Measurements from ENCODE around the gene PRKCA.

The PRKCA gene

DNA sequence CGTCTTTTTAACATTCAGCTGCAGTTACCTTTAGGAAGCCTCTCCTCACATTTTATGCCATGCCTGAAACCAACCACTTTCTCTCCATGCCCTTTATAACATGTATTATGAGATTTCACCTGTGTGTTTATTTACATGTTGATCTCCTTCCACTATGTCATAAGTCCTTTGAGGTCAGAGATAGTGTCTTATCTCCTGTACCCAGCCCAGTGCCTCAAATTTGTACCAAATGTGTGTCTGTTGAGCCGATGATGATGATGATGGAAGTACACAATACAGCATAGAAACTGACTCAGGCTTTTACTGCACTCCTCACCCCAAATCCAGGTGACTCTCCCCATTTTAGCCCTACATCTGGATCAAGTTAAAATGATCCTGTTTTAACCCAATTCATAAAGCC is 353.0 kb downstream of the PRKCA start:
- no peak for DNase-seq (ENCODE audit: low spot score)

DNA sequence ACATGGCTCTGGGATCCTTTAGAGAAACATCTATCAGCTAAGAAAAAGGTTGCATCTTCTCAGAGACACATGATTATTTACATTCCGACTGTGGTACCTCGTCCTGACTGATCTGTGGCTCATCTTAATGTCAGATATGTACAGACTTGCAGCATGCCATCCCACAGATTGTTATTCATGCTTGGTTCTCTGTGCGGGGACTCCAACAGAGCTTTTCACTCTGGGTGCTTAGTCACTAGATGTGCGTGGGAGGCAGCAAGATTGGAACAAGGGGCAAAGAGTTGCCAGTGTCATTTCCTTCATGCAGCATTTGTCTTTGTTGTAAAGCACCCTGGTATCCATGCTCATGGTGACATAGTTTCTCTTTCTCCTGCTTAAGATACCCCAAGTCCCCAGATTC is 353.4 kb downstream of the PRKCA start:
- DNase-seq (ENCODE audit: low spot score): no peak

DNA sequence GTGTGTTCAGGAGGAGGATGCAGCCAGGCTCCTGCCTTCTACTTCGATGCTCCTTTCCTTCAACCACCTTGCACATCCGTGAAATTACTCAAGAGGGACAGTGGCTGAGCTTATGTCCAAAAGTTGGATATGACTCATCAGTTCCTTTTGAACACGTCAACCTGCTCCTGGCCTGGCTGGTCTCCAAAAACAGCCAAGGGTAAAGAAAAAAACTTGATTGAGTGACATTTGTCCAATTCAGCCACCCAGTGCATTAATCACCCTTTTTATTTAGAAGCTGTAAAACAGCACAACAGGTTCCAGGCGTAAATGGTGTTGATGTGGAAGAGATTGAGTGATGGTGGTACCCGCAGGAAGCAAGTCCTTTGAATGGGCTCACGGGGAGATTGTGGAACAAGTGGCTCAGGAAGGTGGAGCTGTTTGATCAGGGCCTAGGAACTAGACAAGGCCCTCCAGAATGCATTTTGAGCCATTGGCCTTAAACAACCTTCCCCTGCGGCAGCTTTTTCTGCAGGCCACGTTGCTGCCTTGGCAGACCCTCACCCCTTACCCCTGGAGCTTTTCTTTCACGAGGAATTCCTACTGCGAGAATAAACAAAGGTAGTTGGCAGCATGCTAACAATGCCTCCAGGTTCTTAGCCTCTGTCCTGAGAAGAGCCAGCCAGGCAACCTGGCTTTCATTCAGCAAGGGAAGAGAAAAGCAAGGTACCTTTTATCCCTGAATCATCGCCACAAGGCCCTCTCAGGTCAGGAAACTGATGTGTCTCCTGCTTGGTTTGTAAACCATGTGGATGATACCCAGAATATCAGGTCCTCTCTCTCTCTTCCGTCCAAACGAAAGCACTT is 359.2 kb downstream of the PRKCA start:
- DNase-seq (ENCODE audit: low spot score): no peak

DNA sequence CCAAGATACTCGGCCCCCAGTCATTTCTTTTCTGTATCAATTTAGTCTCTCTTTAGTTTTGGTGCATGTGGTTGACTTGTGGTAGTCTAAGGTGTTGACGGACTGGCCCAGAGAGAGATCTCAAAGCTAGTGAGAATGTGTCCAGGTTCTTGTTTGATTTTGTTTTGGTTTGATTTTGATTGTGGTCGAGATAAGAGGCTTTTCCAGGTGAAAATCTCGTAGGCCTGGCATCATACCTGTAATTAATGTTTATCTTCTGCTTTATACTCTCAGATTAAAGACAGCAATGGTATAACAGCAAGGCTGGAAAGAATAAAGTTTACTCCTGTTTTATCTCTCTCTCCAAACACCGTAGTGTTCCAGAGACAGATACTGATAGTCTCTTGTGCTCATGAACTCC is 360.1 kb downstream of the PRKCA start:
- DNase-seq (ENCODE audit: low spot score): no peak

DNA sequence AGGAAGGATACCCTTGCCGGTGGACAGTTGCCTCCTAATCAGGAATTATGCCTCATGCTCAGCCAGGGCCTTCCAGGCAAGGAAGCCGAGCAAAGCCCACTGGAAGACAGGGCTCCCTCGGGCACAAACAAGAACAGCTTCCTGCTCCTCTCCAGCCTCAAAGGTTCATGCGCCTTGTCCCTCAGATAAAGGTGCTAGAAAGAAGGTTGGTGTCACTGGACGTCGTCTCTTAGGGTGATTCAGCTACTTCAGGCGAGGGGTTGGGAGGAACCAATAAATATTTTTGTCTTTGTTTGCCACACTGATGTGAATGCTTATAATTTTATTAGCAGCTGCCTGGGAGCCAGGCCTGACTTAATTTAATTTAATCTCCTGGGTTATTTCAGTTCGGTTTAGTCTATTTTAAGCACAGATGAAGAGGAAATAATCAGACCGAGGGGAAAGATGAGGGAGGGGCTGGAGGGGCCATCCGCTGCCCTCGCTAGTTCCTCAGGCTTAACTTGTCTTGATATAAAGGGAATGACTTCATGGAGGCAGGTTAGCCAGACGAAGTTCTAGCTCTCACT is 360.7 kb downstream of the PRKCA start:
- DNase-seq (ENCODE audit: low spot score): no peak

DNA sequence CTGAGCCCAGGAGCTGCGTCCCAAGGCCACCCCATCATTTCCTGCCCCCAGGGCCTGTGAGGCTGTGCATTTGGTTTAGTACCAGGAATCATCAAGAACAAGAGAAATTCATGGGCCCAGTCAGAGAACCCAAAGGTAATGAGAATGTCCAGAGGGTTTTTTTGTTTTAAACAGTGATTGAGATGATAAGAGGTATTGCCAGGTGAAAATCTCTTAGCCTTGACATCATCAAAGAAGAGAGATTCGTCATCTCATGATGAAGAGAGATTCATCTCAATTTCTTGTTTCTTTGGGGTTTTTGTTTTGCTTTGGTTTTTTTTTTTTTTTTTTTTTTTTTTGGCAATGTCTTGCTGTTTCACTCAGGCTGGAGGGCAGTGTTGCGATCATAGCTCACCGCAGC is 361.9 kb downstream of the PRKCA start:
- no peak for DNase-seq (ENCODE audit: low spot score)

DNA sequence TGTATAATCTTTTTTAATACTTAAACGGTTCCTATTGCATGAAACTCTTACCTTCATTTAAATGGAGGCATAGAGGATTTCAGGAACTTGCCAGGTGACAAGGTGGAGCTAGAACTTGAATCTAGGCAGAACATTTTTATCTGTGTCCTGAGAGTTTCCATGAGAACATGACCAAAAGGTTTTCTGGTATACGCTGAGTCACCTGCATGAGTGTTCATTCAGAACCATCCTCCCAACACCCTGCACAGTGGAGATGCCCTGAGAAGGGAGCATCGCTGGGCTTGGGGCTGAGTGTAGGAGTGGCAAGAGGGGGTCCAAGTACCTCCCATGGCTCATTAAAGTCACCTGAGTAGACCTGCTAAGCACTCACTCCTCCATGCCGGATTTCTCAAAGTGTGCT is 362.8 kb downstream of the PRKCA start:
- no peak for DNase-seq (ENCODE audit: low spot score)

DNA sequence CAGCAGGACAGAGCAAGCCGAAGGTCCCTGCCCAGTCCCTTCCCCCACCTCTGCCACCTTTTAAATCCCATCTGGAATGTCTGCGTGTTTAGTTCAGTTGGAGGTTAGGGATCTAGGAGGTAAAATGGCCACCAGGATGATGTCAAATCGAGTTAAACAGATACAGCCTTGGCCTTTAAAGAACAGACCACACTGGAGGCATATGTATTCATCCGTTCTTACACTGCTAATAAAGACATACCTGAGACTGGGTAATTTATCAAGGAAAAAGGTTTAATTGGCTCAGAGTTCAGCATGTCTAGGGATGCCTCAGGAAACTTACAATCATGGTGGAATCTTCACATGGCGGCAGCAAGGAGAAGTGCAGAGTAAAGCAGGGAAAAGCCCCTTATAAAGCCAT is 364.7 kb downstream of the PRKCA start:
- DNase-seq (ENCODE audit: low spot score): no peak

DNA sequence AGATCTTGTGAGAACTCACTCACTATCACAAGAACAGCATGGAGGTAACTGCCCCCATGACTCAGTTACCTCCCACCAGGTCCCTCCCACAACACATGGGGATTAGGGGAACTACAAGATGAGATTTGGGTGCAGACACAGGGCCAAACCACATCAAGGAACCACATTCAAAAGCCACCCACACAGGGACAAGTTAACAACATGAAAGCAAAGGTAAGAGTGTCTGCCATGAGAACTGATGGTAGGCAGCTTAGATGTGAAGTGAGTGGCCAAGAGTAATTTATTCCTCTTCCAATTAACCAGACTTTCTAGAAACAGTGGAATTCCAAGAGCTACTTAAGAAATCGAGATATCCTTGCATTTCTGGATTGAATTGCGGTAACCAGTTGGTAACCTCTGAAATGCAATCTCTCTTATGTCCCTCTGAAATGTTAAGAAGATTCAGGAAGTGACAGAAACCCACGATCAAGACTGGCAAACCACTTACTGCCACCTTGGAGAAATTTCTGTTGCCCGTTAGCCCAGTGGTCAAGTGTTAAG is 365.1 kb downstream of the PRKCA start:
- DNase-seq (ENCODE audit: low spot score): no peak

DNA sequence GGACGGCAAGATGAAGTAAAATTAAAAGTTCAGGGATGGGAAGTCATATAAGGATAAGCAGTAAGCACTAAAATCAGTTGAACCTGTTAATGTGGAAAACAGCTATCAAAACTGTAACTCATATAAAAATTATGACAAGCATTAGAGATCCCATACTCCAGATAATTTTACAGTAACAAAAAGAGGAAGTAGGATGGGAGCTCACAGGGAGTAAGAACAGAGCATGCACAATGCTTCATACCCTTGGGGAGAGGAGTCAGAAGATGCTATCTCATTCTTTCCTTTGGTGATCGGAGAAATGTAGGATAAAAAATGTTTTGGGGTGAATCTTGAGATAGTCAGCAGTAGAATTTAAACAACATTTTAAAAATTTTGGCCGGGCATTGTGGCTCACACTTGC is 367.8 kb downstream of the PRKCA start:
- DNase-seq (ENCODE audit: low spot score): no peak

DNA sequence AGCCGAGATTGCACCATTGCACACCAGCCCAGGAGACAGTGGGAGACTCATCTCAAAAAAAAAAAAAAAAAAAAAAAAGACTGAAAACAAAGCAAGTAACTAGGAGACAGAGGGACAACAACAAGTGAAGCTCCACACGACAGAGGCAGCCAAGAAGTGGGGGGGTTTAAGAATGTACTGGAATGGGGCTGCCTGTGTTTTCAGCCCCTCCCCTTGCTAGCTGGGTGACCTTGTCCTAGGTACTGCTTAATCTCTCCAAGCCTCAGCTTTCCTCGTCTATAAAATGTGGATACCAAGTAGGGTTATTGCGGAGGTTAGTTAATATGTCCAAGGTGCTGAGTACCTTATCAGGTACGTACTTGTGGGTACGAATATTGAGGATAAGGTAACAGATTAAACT is 368.7 kb downstream of the PRKCA start:
- no peak for DNase-seq (ENCODE audit: low spot score)

DNA sequence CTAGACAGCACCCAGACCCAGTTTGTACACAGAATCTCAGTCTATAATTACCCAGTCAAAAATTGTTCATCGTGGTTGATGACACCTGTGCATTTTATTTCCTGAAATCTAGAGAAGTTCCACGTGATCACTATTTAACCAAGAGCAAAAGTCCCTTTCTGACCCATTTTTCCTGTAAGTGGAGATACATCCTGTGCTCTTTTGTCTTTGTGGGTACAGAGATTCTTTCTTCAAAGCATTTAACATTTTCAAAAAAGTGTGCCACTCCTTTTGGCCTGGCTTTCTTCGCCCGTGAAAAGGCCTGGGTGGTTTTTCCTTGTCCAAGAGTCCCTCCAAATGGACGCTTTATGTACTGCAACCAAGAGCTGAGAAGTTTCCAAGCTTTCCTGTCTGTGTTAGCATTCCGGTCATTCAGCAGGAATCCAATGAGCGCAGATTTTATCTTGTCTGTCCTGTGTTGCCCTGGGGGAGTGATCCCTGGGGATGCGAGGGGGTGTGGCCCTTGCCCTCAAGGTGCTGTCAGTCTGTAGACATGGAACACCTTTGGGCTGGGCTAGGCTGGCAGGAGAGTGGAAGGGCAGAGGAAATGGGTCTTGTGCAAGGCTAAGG is 371.4 kb downstream of the PRKCA start:
- no peak for DNase-seq (ENCODE audit: low spot score)

DNA sequence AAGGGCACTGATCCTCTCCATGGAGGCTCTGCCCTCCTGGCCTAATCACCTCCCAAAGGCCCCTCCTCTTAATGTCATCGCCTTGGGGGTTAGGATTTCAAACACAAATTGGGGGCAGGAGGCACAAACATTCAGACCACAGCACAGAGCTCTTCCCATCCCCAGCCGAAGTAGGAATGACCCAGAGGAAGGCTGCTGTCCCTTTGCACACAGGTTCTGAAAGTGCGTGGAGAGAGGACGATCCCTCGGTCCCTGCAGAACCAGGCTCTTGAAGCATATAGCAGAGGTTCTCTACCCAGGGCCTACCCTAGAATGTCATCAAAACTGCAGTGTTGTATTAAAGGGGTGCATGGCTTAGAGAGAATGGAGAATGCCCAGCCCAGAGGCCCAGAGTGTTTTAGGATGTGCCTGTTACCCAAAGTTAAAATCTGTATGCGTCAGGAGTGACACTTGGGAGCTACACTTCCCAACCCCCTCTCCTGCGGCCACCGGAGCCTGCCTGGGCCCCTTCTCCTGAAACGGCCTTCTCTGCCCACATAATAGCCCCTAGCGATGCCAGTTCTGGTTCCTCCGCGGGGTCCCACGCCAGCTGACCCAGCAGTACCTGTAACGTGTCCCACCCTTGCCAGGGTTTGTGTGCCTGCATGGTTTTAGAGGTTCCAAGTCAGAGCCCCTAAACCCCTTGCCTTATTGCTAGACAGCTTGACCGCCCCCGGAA is 373.0 kb downstream of the PRKCA start:
- DNase-seq (ENCODE audit: low spot score): no peak

DNA sequence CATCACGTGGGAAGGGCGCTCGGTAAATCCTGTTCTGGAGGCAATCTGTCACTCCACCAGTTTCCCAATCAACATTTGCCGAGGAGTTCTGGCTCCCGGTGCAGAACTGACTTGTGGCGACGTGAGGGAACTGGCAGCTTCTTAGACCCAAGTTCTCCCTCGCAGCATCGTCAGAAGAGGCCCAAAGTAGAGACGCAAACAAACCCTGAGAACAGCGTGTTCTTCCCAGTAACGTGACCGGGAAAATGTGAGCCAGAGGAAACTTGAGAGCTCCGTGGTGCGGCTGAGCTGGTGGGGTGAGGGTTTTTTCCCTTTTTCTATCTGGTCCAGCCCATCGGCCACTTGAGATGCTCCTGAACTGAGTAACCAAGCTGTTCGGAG is 373.6 kb downstream of the PRKCA start:
- DNase-seq (ENCODE audit: low spot score): no peak

DNA sequence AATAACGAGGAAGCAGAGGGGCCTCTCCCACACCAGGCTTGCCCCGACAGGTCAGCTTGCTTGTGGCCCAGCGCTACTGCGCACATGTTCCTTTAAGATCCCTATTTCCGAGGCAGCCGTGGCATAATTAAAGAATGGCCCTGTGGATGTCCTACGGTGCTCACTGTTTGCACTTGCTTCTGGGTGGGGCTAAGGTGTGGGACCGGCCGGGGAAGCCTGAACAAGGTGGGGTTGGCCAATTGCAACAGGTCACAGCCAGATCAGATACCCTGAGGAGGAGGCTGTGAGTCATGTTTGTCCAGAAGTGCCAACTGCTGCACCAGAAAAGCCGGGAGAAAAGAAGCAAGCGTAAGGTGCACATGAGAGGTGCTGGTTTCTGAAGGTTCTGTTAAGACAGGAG is 374.0 kb downstream of the PRKCA start:
- DNase-seq (ENCODE audit: low spot score): no peak

DNA sequence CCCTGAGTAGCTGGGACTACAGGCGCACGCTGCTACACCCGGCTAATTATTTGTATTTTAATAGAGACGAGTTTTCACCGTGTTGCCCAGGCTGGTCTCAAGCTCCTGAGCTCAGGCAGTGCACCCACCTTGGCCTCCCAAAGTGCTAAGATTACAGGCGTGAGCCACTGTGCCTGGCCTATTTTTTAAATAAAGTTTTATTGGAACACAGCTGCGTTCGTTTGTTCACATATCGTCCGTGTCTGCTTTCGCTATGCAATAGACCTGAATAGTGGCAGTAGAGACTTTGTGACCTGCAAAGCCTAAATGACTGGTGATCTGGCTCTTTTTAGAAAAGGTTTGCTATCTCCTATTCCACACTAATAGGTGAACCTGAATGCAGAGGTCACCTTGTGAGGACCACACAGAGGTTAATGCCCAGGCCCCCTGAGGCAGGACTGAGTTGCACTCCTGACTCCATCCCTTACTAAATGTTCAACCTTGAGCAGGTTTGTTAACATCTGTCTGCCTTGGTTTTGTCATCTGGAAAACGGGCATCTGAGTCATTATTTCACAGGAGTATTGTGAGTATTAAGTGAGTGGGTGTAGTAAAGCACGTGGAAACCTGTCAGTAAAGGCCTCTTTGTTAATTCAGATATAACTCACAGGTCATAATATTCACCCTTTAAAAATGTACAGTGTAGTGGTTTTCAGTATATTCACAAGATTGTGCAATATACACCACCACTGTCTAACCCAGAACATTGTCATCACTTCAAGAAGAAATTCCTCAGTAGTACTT is 375.0 kb downstream of the PRKCA start:
- DNase-seq (ENCODE audit: low spot score): no peak

DNA sequence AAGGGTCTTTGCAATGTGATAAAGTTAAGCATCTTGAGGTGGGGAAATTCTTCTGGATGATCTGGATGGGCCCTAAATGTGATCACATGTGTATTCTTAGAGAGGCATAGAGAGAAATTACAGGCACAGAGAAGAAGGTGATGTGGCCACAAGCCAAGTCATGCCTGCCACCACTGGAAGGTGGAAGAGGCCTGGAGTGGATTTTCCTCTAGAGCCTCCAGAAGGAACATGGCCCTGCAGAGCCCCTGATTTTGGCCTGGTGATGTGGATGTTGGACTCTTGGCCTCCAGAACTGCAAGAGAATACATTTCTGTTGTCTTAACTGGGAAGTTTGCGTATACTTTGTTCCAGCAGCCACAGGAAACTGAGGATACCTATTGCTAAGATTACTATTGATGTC is 375.6 kb downstream of the PRKCA start:
- DNase-seq (ENCODE audit: low spot score): no peak

DNA sequence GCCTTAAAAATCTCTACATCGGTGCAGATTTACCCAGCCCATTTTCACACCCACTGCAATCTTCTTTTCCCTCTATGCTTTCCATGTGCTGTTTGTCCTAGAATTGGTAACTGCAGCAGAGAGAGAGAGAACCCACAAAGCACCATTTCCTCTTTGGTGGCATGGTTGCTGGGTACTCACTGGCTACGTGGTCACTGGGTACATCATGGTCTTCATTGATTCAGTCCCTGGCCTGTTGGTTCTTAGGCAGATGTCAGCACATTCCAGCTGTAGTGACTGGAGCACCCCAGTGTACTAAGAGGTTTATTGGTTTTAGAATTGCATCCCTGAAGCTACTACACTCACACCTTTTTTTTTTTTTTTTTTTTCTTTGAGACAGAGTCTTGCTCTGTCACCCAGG is 376.4 kb downstream of the PRKCA start:
- no peak for DNase-seq (ENCODE audit: low spot score)

DNA sequence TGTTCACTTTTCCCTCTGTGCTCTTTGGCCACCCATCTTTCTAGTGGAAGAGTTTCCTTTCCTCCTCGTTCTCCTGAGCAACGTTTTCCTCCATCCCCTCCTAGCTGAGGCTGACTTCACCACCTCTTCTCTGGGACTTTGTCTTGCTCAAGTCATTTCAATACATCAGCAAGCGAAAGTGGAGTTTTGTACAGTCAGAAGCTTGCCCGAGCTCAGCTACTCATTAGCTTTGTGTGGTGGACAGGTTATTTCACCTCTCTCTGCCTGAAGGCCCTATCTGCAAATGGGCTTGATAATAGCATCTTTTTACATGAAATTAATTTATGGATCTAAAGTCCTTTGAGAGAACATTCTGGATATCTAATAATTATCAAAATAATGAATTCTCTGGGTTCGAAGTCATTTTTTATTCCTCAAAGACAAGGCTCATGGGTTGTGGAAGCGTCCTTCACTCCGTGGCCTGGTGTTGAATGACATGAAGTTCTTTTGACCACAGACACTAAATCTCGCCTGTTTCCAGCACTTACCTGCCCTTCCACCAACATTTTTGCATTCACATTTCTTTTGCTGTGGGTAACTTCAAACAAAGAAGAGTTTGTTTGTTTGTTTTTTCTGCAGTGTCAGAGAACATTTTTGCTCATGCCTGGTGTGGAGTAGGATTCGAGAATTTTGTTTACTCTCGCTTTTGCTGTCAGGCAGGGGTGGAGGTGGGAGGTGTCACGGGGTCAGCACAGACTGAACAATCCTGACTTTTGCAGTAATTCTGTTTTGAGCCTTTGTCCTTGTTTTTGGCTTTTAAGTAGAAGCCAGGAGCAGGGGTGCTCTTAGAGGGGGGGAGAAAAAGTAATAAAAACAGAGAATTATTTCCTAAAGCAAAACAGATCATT is 377.5 kb downstream of the PRKCA start:
- no peak for DNase-seq (ENCODE audit: low spot score)

DNA sequence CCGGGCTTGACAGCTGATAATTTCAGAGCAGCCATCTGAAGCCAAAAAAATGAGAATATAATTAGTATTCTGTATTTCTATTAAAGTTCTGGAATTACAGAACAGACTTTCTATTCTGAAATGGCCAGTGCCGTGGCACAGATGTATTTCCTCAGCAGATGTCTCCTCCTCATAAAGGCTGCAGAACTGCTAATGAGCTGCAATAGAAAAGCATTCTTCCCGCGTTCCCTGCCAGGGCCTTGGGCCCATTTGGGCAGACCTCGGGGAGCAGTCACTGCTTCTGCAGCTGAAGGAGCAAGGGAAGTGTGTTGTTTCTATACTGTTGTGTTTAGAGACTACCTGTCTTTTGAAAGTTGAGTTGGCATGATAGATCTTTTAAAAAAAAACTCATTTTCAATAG is 379.9 kb downstream of the PRKCA start:
- no peak for DNase-seq (ENCODE audit: low spot score)

DNA sequence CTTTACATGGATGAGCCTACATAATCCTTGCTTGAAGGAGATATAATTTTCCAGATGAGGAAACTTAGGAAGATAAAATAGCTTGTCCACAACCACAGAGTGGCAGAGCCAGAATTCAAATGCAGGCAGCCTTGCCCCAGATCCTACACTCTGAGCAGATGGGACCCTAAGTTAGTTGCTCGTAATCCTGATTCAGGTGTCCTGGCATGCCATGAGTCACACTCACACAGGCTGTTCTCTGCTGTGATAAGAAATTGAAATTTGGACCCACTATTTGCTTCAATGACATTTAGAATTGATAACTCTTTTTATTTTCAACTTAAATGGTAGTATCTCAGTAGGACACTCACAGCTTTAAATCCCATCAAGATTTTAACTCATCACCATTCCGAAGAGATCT is 381.8 kb downstream of the PRKCA start:
- DNase-seq (ENCODE audit: low spot score): no peak
